DOHH2 (cell line): ENCODE data around the gene MSANTD3.

Experiments
- H3F3A ChIP-seq: fragments of 200-600 bp; sonication (generic), shearing (Covaris generic); 2 replicates; pipeline ENCODE4 v1.6.0; 2016; ENCODE audit warnings: antibody characterized with exemption, mild to moderate bottlenecking; ENCODE audit not compliant: control insufficient read depth, insufficient read depth
- H3K27ac ChIP-seq: fragments of 200-600 bp; sonication (generic); 2 replicates; pipeline ENCODE4 v1.5.1; 2014; ENCODE audit warnings: low read depth, mild to moderate bottlenecking, low read length, moderate library complexity
- H3K27me3 ChIP-seq: fragments of 200-600 bp; sonication (generic); 2 replicates; pipeline ENCODE4 v1.6.1; 2014; ENCODE audit warnings: mild to moderate bottlenecking, low read length, mixed read lengths; ENCODE audit not compliant: control insufficient read depth
- H3K36me3 ChIP-seq: fragments of 200-600 bp; sonication (generic); 2 replicates; pipeline ENCODE4 v1.6.1; 2014; ENCODE audit warnings: mild to moderate bottlenecking, low read length, moderate library complexity, mixed read lengths; ENCODE audit not compliant: control insufficient read depth
- H3K4me1 ChIP-seq: fragments of 200-600 bp; sonication (generic); 2 replicates; pipeline ENCODE4 v1.6.1; 2014; ENCODE audit warnings: mild to moderate bottlenecking, low read length, mixed read lengths; ENCODE audit not compliant: control insufficient read depth
- H3K4me2 ChIP-seq: fragments of 200-600 bp; sonication (generic); 2 replicates; pipeline ENCODE4 v1.6.0; 2014; ENCODE audit warnings: mild to moderate bottlenecking, low read length, moderate library complexity
- H3K4me3 ChIP-seq: fragments of 200-600 bp; sonication (generic); 2 replicates; pipeline ENCODE4 v1.5.1; 2014; ENCODE audit warnings: mild to moderate bottlenecking, low read length, mixed read lengths
- H3K79me2 ChIP-seq: fragments of 200-600 bp; sonication (generic); 2 replicates; pipeline ENCODE4 v1.6.1; 2014; ENCODE audit warnings: mild to moderate bottlenecking, low read length, mixed read lengths; ENCODE audit not compliant: control insufficient read depth
- H3K9me2 ChIP-seq: fragments of 200-600 bp; sonication (generic); replicated peaks from 2 replicates; pipeline ENCODE4 v1.6.1; 2014; ENCODE audit warnings: mild to moderate bottlenecking, low read length, mixed read lengths; ENCODE audit not compliant: control insufficient read depth
- H3K9me3 ChIP-seq: fragments of 200-600 bp; sonication (generic); 2 replicates; pipeline ENCODE4 v1.6.1; 2014; ENCODE audit warnings: antibody characterized with exemption, low read length, mixed read lengths; ENCODE audit not compliant: control insufficient read depth, insufficient read depth
- H4K20me1 ChIP-seq: fragments of 200-600 bp; sonication (generic); 2 replicates; pipeline ENCODE4 v1.6.0; 2014; ENCODE audit warnings: low read depth, mild to moderate bottlenecking, antibody characterized with exemption, low read length, moderate library complexity; ENCODE audit not compliant: control insufficient read depth, insufficient read depth
- EZH2phosphoT487 ChIP-seq: fragments of 200-600 bp; sonication (generic); IDR thresholded peaks from 2 replicates; pipeline ENCODE4 v1.6.1; 2017; ENCODE audit warnings: borderline replicate concordance, mild to moderate bottlenecking, antibody characterized with exemption, low read length, moderate library complexity, mixed read lengths
- TF ChIP-seq, protein P1 (sequence below): fragments of 200-600 bp; sonication (generic); IDR thresholded peaks from one replicate; pipeline ENCODE4 v1.5.1; 2014; ENCODE audit warnings: antibody characterized with exemption, mild to moderate bottlenecking, low read depth, low read length; ENCODE audit not compliant: poor library complexity, severe bottlenecking

Gene MSANTD3

GRCh38 chr9:100478192-100478591 lies 51.2 kb downstream of the MSANTD3 start:
- Histone ChIP-seq H4K20me1 (no peaks in the 10 kb centered on the region), H3K27ac (no peak overlapping the region), H3K27me3 (peaks cover 30% of the 10 kb centered on the region), H3K4me1 (peaks cover 5% of the 10 kb centered on the region), H3K4me2 (no peak overlapping the region), H3K79me2 (no peaks in the 10 kb centered on the region), H3K9me3 (no peaks in the 10 kb centered on the region), H3K36me3 (no peaks in the 10 kb centered on the region), H3K9me2 (no peaks in the 10 kb centered on the region), H3F3A (no peaks in the 10 kb centered on the region), H3K4me3 (no peak overlapping the region)
- TF ChIP-seq, protein P1, sequence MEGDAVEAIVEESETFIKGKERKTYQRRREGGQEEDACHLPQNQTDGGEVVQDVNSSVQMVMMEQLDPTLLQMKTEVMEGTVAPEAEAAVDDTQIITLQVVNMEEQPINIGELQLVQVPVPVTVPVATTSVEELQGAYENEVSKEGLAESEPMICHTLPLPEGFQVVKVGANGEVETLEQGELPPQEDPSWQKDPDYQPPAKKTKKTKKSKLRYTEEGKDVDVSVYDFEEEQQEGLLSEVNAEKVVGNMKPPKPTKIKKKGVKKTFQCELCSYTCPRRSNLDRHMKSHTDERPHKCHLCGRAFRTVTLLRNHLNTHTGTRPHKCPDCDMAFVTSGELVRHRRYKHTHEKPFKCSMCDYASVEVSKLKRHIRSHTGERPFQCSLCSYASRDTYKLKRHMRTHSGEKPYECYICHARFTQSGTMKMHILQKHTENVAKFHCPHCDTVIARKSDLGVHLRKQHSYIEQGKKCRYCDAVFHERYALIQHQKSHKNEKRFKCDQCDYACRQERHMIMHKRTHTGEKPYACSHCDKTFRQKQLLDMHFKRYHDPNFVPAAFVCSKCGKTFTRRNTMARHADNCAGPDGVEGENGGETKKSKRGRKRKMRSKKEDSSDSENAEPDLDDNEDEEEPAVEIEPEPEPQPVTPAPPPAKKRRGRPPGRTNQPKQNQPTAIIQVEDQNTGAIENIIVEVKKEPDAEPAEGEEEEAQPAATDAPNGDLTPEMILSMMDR: no peak
- TF ChIP-seq EZH2phosphoT487: no peak

- Histone ChIP-seq H3F3A (no peaks in the 10 kb centered on the region), H3K79me2 (no peaks in the 10 kb centered on the region), H3K9me3 (no peaks in the 10 kb centered on the region), H3K36me3 (no peaks in the 10 kb centered on the region), H3K9me2 (no peaks in the 10 kb centered on the region), H3K27me3 (peaks cover 16% of the 10 kb centered on the region; the same call in 1 of the 2 replicates), H3K4me3 (no peak overlapping the region), H3K27ac (no peak overlapping the region), H3K4me1 (no peaks in the 10 kb centered on the region), H4K20me1 (no peaks in the 10 kb centered on the region), H3K4me2 (no peak overlapping the region)
- TF ChIP-seq, protein P1: no peak
- no peak for TF ChIP-seq EZH2phosphoT487
Observed at GRCh38 chr9:100479820-100480219, 52.9 kb downstream of the MSANTD3 start.

DNA sequence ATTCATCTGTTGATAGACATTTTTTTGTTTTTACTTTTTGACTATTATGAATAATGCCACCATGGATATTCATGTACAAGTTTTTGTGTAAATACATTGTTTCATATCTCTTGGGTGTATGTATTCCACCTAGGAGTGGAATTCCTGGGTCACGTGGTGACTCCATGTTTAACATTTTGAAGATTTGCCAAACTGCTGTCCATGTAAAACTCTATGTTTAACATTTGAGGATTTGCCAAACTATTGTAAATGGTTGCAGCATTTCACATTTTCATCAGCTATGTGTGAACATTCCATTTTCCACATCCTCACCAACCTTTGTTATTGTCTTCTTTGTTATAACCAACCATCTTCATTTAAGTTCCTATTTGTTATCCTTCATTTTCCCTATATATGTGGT lies 58.3 kb downstream of the MSANTD3 start:
- no peaks in the 10 kb centered on the region for H4K20me1 ChIP-seq
- no peak overlapping the region for H3K4me2 ChIP-seq
- no peak overlapping the region for H3K4me3 ChIP-seq
- no peaks in the 10 kb centered on the region for H3K9me2 ChIP-seq
- H3K79me2 ChIP-seq: no peaks in the 10 kb centered on the region
- no peak overlapping the region for H3K27ac ChIP-seq
- H3K36me3 ChIP-seq: no peaks in the 10 kb centered on the region
- H3K9me3 ChIP-seq: no peaks in the 10 kb centered on the region
- 0 out of 2 replicates have a peak, but pooled peaks cover 3% of the 10 kb centered on the region for H3K27me3 ChIP-seq
- H3K4me1 ChIP-seq: no peaks in the 10 kb centered on the region
- H3F3A ChIP-seq: no peaks in the 10 kb centered on the region
- TF ChIP-seq, protein P1: no peak
- TF ChIP-seq EZH2phosphoT487: no peak
